Measurements from ENCODE around the gene ZNF57. TPM values are rescaled to one million over a fixed set of nuclear protein-coding genes. Genes with fewer than 3 reads are reported as not detected.

Gene ZNF57
- total and polyA plus RNA-seq, 9 of the 15 experiments (the other 6 are each of a cell fraction or from before 2014, with no cell fraction given), result 3.9 to 13.5 (median 7.8) TPM

DNA sequence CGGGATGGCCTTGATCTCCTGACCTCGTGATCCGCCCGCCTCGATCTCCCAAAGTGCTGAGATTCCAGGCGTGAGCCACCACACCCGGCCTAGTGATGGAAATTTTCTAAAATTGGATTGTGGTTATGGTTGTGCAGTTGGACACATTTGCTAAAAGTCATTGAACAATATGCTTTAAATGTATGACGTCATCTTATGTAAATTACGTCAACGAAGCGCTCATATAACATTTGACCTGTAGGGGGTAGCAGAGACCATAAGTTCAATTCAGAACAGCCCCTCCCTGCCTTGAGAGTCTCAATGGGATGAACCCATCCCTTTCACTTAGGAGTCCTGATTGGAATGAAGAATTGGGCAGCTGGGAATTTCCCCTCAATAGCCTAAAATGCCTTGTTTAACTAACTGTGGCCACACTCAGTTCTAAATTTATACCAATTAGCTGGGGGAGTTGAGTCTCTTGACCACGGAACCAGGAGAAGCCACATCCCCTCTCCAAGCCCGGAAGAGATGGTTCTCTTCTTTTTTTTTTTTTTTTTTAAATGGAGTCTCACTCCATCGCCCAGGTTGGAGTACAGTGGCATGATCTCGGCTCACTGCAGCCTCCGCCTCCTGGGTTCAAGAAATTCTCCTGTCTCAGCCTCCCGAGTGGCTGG is 61.4 kb downstream of the ZNF57 start (continued):
- no peak for TF ChIP-seq ZNF589 (CRISPR knock-in tag; IDR thresholded peaks at IDR 0.05; ENCODE audit: low read depth)
- TF ChIP-seq HBP1 (CRISPR knock-in tag; IDR thresholded peaks at IDR 0.05), result no peak; the same call in 1 of the 2 replicates
- no peak for TF ChIP-seq ZNF830 (CRISPR knock-in tag; IDR thresholded peaks at IDR 0.05)
- no peak for TF ChIP-seq LEF1 (IDR thresholded peaks at IDR 0.05)
- TF ChIP-seq TEAD2 (tag; IDR thresholded peaks at IDR 0.05), result no peak
- TF ChIP-seq FOXJ2 (tag; IDR thresholded peaks at IDR 0.05), result no peak
- TF ChIP-seq TSHZ1 (CRISPR knock-in tag; IDR thresholded peaks at IDR 0.05), result peak; percentile 72; the same call in 1 of the 2 replicates
- no peak for TF ChIP-seq NR4A1 (CRISPR knock-in tag; IDR thresholded peaks at IDR 0.05)
- no peak for TF ChIP-seq NR4A1 (tag; IDR thresholded peaks at IDR 0.05)
- TF ChIP-seq E2F8 (IDR thresholded peaks at IDR 0.05; ENCODE audit: low read depth, partially characterized antibody), result peak; percentile 70
- no peak for TF ChIP-seq PCBP1 (IDR thresholded peaks at IDR 0.05; ENCODE audit: low read depth, low read length, poor library complexity, severe bottlenecking)
- no peak for TF ChIP-seq ZNF740 (CRISPR knock-in tag; IDR thresholded peaks at IDR 0.05)
- no peak for TF ChIP-seq ZNF740 (tag; IDR thresholded peaks at IDR 0.05)
- TF ChIP-seq SNAPC5 (CRISPR knock-in tag; IDR thresholded peaks at IDR 0.05), result no peak

Data from K562 (cell line).